GM18507 (cell line): ENCODE data around the gene C5orf34.
"Not testable (repeated sequence)": the region's sequence is repeated elsewhere in the genome, so short reads cannot be mapped to it uniquely, and the experiment has no call there.

ENCODE experiments used
- DNase-seq: peaks from one replicate; pipeline ENCODE4 v3.0.0; 2011; ENCODE audit warnings: low read depth; ENCODE audit not compliant: insufficient read length; ENCODE audit errors: extremely low spot score
- FAIRE-seq: peaks from 2 replicates; lab custom pipeline; 2011; peaks lifted over from hg19 to GRCh38; lab: Jason Lieb, UNC

C5orf34 gene, protein sequence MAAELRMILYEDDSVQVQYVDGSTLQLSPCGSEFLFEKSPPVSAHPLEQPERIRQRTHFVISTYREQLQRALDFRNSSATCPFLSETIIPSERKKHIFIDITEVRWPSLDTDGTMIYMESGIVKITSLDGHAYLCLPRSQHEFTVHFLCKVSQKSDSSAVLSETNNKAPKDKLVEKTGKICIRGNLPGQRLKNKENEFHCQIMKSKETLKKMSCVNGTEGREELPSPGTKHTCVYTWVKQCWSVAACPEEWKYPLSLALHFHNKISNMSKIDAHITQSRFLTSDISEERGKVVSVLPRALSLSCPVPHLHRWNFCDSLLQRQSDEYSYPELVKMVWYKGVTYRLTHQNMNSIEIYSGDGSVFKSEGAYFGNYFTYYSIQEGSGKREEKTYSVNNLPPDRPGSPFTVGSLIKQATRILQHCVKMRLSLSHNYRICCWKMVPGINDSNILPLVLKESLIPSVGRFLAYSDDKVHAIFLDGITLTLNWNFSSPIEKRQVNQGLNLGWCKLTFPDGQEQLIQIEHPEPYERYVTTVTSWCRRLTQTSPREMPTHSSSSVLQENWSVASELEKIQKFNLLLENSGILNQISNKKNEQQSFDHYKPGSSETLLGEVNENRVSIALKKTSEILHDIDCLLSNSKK

DNA sequence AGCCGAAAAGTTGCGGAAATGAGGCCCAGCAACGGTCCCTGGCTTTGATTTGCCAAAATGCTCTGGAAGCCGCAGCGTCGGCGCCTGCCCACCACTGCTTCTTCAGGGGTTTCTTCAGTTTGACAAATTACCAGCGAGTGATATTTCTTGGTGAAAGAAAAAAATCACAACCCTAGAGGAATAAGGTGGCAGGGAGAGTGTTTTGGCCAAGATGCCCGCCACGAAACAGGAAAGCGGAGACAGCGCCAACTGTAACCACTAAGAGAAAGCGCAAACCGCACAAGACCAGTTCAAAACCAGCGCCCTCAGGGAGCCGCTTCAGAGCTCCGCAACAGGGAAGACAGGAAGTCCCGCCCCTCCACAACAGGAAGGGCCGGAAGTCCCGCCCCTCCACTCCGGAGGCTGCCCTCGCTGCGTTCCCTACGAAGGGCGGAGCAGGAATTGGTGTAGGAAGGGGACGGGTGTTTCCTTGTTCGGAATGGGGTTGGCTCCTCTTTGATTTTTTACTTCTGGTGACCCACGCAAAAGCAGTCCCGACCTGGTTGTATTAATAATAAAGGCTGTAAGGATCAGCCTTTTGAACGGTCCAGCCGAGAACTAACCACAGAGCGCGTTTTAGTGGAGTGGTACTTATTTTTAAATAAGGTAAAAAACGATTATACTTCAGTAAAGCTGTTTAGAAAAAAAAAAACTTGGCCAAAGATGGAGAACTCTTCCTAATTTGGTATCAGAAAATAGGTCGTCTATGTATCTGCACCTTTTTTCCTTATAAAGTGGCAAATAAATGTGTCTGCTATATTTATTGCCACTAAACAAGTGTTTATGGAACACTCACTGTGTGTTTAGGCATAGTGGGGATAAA, at the start of gene C5orf34:
TSS of gene C5orf34 (minus strand) at position 333 of the 862 bp plus-strand sequence. CDS start 5,809 bp downstream, outside the sequence.
- DNase-seq (peak; percentile 96), FAIRE-seq (peak; percentile 92)

DNA sequence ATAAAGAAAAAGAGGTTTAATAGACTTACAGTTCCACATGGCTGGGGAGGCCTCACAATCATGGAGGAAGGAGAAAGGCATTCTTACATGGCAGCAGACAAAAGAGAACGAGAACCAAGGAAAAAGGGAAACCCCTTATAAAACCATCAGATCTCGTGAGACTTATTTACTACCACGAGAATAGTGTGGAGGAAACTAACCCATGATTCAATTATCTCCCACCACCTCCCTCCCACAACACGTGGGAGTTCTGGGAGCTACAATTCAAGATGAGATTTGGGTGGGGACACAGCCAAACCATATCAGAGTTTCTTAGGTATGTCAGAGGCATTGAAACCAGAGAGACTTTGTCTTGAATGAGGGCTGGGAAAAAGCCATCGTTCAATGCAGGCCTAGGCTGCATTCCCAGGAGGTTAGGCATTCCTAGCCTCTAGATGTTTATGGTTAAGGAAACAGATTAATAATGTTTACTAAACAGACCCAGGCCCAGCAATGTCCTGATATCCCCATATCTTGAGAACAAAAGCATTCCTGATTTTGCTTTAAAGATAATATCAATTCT, 49.4 kb upstream of the C5orf34 start:
- no peak for DNase-seq
- FAIRE-seq = no peak

DNA sequence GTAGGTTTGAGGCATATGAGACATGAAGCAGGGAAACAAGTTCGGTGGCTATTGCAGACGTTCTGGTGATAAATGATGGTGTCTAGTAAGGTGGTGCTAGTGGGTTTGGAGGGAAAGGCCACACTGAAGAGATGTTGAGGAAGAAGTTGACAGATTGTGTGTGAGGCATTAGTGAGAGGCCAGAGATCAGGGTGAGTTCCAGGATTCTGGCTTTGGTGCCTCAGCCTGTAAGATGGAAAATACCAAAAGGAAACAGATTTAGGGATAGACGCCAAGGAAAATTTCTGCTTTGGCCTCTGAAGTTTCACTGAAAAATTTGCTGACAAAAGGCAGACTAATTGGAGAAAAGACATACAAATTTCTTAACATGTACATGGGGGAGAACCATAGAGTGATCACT, 48.4 kb upstream of the C5orf34 start:
- DNase-seq (no peak), FAIRE-seq (no peak)

DNA sequence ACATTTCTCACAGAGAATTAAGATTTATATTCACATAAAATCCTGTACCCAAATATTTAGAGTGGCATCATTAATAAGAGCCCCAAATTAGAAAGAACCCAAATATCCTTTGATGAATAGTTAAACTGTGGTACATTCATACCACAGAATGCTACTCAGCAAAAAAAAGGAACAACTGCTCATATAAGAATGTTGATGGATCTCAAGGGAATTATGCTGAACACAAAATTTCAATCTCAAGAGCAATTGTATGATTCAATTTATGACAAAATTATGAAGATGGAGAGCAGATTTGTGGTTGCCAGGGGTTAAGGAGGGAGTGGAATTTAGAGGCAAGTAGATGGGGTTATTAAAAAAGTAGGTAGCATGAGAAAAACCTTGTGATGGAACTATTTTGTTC, 46.4 kb upstream of the C5orf34 start:
- DNase-seq = no peak
- no peak for FAIRE-seq

DNA sequence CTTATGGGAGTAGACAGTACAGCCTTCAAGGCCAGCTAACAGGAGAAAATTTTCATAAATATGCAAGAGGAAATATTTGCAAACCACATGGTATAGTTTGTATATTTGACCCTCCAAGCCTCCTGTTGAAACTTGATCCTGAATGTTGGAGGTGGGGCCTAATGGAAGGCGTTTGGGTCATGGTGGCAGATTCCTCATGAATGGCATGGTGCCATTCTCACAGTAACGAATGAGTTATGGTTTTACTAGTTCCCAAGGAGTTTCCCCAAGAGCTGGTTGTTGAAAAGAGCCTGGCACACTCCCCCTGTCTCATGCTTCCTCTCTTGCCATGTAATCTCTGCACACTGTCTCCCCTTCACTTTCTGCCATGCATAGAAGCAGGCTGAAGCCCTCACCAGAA, 45.2 kb upstream of the C5orf34 start:
- no peak for FAIRE-seq
- no peak for DNase-seq

DNA sequence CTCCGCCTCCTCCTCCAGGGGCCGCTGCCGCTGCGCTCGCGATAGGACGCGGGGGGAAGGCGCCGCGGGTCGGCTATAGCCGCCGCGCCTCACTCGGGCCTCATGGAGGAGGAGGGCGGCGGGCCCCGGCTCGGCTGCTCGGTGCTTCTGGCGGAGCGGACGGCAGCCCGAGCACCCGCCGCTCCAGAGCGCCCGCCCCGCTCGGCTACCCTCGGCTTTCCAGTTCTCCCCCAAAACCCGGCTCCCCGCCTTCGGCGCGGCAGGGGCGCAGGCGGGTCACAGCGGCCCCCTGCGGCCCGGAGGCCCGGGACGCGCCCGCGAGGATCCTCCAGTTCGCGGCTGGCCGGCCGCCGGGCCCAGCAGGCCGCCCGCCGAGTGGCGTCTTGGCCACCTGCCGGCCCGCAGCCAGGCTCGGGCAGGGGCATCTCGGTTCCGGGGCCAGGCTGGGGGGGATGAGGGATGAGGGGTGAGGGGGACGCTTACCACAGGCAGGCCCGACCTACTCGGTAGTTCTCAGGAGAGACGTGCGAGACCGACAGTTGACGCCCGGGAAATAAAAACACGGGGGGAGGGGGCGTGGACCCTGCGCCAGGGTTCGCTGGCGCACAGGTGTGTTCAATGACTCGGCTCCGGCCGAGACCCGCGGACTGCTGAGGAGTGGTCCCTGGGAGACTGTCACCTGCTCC, 42.1 kb upstream of the C5orf34 start, which contains the start of gene PAIP1:
TSS of gene PAIP1 (minus strand) at position 221 of the 686 bp plus-strand sequence. CDS start 231 bp downstream, outside the sequence.
- peak; percentile 71 for DNase-seq
- no peak for FAIRE-seq

DNA sequence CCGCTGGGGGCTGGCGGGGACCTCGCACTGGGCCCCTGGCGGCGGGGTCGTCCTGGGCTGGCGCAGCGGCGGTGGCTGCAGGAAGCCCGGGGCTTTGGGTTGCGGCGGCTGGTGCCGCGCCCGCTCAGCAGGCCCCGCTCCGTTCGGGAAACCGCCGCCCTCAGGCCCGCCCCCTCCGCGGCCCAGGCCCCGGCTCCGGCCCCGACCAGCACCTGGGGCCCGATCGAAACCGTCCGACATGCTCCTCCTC, 41.6 kb upstream of the C5orf34 start:
- FAIRE-seq (peak; percentile 82), DNase-seq (peak; percentile 74)

DNA sequence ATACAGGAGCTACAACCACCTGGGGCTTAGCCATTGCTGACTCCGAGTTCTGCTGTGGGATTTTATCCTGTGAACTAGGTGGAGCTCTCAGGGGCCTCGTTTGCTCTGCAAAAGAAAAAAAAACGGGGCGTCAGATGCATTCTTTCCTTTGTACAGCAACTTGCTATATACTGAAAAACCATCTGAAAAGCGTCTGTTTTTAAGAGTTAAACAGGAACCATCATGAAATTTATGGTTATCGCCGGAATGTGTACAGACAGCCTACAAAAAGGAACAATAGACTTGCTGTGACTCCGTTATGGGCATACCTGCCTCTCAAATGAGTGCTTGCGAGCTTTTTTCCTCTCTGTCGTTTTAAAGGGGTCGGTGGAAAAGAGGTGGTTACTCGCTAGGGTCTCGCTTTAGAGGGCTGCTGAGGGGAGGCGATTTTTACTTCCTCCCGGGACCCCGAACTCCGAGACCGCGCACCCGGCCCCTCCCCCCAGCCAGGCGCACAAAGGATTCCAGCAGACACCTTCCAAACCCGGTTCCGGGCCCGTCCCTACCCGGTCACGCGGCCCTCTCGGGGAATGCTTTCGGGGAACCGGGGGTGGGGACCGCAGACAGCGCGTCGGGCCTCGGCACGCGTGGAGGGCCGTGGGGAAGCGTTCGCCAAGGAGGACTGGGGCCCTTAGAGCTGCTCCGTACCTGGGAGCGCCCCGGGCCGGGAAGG, 41.1 kb upstream of the C5orf34 start:
- FAIRE-seq (no peak), DNase-seq (peak; percentile 23)

DNA sequence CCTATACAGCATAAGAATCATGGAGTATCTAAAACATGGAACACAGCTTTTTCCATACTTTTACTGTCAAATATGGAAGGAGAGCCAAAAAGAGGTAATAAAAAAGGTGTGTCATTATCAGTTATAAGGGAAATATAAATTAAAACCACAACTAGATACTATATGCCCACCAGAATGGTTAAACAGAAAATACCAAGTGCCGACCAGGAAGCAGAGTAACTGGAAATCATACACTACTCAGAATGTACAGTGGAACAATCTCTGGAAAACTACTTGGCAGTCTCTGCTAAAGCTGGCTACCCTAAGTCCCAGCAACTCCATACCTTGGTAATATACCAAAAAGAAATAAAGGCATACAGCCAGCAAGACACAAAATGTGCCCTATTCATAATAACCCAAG, 39.5 kb upstream of the C5orf34 start:
- no peak for FAIRE-seq
- no peak for DNase-seq

DNA sequence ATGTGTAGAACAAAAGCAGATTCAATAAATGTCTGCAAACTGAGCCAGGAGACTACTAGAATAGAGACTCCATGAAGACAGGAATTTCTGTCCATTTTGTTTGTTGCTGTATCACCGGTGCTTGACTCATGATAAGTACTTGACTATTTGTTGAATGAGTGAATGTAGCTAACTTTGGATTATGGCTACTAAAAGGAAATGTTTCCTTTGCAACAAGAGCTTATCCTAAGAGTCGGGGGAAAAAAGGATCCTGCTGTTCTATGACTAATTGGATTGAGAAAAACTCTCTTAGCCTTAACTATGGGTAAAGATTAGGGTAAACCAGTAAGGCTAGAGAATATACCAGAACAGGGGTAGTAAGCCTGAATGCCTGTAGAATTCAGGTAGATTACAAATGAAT, 38.4 kb upstream of the C5orf34 start:
- FAIRE-seq (no peak), DNase-seq (no peak)

DNA sequence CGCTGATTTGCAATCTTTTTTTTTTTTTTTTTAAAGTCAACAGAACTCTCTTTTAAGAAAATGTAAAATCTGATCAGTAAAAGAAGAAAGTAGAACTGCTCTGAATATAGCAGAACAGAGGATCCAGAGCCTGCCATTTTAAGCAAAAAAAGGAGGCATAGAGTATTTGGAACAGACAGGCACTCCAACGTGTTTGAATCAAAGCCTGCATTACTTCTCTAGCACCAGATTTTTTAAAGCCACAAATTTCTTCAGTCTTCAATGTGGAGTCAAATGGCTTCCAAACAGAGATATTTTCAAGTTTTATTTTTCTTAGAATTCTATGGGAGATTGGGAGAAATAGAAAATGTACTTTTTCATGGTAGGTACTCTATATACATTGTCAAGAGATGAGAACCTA, 36.8 kb upstream of the C5orf34 start:
- DNase-seq (no peak), FAIRE-seq (no peak)

DNA sequence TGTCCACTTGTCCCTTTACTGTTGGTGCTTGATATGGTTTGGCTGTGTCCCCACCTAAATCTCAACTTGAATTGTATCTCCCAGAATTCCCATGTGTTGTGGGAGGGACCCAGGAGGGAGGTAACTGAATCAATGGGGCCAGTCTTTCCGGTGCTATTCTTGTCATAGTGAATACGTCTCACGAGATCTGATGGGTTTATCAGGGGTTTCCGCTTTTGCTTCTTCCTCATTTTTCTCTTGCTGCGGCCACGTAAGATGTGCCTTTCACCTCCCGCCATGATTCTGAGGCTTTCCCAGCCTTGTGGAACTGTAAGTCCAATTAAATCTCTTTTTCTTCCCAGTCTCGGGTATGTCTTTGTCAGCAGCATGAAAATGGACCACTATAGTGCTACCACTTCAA, 34.3 kb upstream of the C5orf34 start:
- FAIRE-seq = not testable (repeated sequence)

DNA sequence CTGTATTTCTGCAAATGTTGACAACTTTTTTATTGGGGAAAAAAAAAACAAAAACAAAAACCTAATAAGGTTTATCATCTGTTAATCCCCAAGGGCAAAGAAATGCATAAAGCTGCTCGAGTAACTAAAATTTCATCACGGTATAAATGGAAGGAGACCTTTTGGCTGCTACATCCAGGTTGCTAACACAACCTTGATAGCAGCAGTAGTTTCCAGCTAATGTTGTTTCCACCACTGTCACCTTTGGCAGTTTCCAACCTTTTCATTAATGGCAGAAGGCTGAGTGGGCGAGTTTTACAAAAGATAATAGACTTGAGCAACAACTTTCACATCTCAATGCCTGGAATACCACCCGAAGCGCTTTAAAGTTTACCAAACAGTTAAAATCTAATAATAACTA, 33.4 kb upstream of the C5orf34 start:
- no peak for DNase-seq
- no peak for FAIRE-seq

More for the DNA sequence above, 34.3 kb upstream of the C5orf34 start:
- DNase-seq = not testable (repeated sequence)

DNA sequence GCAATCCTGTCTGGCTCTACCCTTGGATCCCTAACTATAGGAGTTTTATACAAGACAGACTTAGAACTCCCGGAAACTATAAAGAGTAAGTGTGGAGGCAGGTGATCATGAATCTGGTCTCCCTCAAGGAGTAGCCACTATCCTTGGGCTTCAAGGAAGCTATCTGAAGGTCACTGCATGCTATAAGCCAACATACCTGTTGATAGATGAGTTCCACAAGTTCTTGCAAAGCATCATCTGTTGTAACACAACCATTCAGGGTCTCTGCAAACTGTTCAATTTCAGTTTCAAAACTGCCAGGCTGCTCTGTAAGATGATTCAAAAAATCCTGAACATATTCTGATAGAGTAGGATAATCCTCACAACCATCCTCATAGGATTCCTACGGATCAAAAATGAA, 32.6 kb upstream of the C5orf34 start:
- DNase-seq = no peak
- no peak for FAIRE-seq

DNA sequence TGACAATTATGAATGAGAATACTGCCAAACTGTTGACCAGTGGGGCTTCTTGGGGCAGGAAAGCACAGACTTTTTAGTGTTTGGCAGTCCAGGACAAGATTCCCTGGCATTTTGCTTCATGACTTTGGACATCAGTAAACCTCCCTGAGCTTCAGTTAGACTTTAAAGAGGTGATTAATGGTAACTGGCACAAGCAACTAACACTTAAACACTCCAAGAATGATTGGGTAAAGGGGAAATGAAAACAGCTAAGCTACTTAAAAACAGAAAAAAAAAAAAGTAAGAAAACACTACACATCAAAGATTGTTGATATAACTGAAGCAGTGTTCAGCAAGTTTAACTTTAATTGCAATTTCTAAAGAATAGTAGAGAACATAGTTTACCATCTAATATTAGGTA, 28.5 kb upstream of the C5orf34 start:
- no peak for DNase-seq
- no peak for FAIRE-seq

DNA sequence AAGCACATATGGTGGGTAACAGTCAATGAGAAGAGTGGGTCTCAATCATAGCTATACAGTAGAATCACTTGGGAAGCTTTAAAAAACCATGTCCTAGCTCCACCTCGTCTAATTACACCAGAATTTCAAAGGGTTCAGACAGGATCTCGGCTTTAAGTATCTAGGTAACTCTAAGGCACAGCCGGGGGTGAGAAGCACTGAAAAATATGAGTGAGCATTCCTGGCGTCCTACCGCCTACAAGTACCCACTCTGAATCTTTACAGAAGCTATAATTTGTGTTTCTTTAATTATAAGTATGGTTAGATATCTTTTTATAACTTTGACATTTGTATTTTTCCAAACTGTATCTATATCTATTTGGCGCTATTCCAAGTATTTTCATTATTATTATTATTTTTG, 25.8 kb upstream of the C5orf34 start:
- FAIRE-seq = no peak
- no peak for DNase-seq

DNA sequence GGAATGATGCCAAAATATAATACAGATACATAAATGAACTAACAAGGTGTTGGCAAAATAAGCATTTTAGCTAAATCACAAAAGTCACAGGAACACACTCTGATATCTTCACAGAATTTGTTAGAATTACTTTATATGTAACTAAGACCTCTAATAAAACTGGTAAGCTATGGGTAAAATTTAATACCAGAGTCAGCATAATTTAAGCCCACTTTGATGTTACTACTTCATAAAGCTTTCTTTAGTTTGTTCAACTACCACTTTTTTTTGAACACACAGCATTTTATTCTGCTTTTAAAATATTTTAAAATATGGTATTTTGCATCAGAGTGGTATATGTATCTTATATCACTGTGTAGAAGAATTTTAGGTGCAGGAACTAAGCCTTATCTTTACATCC, 22.0 kb upstream of the C5orf34 start:
- FAIRE-seq (no peak), DNase-seq (no peak)

DNA sequence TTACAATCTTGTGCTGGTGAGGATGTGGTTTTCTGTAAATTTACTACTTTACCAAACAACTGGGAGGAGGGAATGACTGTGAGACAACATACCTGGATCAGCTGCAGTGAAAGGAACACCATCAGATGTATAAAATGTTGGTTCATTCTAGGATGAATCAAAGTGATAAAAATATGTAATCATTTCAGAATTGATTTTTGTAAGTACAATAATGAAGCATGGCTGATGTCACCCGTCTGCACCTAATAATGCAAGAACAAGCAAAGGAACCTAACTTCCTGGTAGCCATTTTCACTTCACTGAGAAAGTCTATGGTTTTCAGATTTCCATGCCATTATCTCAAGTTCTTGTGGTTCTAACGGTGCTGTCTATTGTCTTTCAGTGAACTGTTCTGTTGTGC, 18.7 kb upstream of the C5orf34 start:
- no peak for FAIRE-seq

DNA sequence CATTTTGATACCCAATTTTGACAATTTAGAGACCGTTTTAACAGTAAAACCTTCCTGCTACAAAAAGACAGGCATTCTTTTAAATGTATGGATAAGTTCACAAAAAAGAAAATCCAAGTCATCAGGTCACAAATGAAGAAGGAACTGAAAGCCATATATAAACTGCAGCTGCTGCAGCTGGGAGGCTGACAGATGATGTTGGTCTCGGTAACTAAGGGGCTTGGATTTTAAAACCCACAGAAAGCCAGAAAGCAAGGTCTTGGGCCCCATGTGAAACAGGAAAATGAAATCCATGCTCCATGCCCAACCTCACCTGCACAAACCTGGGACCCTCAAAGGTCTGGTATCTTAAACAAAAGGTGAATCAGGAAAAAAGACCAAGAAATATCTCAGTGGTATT, 15.7 kb upstream of the C5orf34 start:
- DNase-seq = no peak
- FAIRE-seq = no peak

More for the DNA sequence above, 18.7 kb upstream of the C5orf34 start:
- no peak for DNase-seq
